Tibial artery (tissue), 4 donors: ENCODE measurements around the gene KLHDC7B.

Source experiments
- DNase-seq, 2 donors: peaks; one replicate each; pipeline ENCODE4 v3.0.0-alpha.2; 2019
- H3K27ac ChIP-seq, 2 donors: fragments of 200-600 bp; sonication (generic) in 1 of 2; 1 replicate in 1 of 2; 2 replicates in 1 of 2; pipeline ENCODE4 v1.5.1; 2018 to 2019; ENCODE audit warnings: mild to moderate bottlenecking in 1 of 2
- H3K27me3 ChIP-seq, 2 donors: fragments of 200-600 bp; sonication (generic) in 1 of 2; one replicate each; pipeline versions ENCODE4 v1.5.1 to v1.6.0; 2016 to 2019
- H3K36me3 ChIP-seq, 3 donors: fragments of 200-600 bp; sonication (generic) in 2 of 3; one replicate each; pipeline ENCODE4 v1.5.1; 2016 to 2019; ENCODE audit warnings: mild to moderate bottlenecking in 2 of 3
- H3K4me1 ChIP-seq, 4 donors: fragments of 200-600 bp; sonication (generic) in 2 of 4; 1 replicate in 3 of 4; 2 replicates in 1 of 4; pipeline ENCODE4 v1.5.1; 2016 to 2019
- H3K4me3 ChIP-seq, 2 donors: fragments of 200-600 bp; sonication (generic) in 1 of 2; 1 replicate in 1 of 2; 2 replicates in 1 of 2; pipeline ENCODE4 v1.5.1; 2018 to 2019; ENCODE audit warnings: mild to moderate bottlenecking in 2 of 2
- H3K9me3 ChIP-seq, 3 donors: fragments of 200-600 bp; sonication (generic) in 1 of 3; one replicate each; pipeline ENCODE4 v1.5.1; 2016 to 2019
- CTCF ChIP-seq, 2 experiments: fragments of 200-600 bp in 1 of 2; fragments of 450-650 bp in 1 of 2; IDR thresholded peaks; one replicate each; pipeline ENCODE4 v1.5.1; 2017 to 2019; ENCODE audit warnings: antibody characterized with exemption in 2 of 2, mild to moderate bottlenecking in 1 of 2, moderate library complexity in 1 of 2
- intact Hi-C: fragments of 100-400 bp; cut with DNase I; formaldehyde crosslinking; loops from one replicate; pipeline ENCODE4 v1.15.0; 2023; ENCODE audit warnings: low total_unique reads

KLHDC7B gene

GRCh38 chr22:50544078-50544745 is 1.5 kb upstream of the KLHDC7B start:
- intact Hi-C loops, result no loop called here
- peak; percentile 27 to 28 for TF ChIP-seq CTCF (IDR thresholded peaks at IDR 0.05)
- Histone ChIP-seq H3K27ac (no peak overlapping the region), H3K4me1 (peaks cover 0 to 34% (median 20%) of the 10 kb centered on the region in 4 donors), H3K9me3 (no peaks in the 10 kb centered on the region), H3K4me3 (peak overlapping the region; percentile 16 to 29), H3K36me3 (no peaks in the 10 kb centered on the region), H3K27me3 (peaks cover 0 to 58% of the 10 kb centered on the region in 2 donors)
- DNase-seq, result peak in 1 of 2 donors; percentile 81

GRCh38 chr22:50544746-50545253 is 899 bp upstream of the KLHDC7B start:
- intact Hi-C loops, result no loop called here
- peaks cover 0 to 33% (median 19%) of the 10 kb centered on the region in 4 donors for H3K4me1 ChIP-seq
- H3K4me3 ChIP-seq, result no peak overlapping the region

GRCh38 chr22:50546326-50547262 is 895 bp downstream of the KLHDC7B start:
- H3K9me3 ChIP-seq, result no peaks in the 10 kb centered on the region
- DNase-seq, result no peak
- H3K36me3 ChIP-seq, result no peaks in the 10 kb centered on the region
- H3K27ac ChIP-seq, result no peak overlapping the region
- no peak overlapping the region for H3K4me3 ChIP-seq
- peaks cover 0 to 82% of the 10 kb centered on the region in 2 donors for H3K27me3 ChIP-seq
- TF ChIP-seq CTCF (IDR thresholded peaks at IDR 0.05), result no peak
- peaks cover 0 to 33% (median 19%) of the 10 kb centered on the region in 4 donors for H3K4me1 ChIP-seq
- intact Hi-C loops, result no loop called here

More at GRCh38 chr22:50544746-50545253, 899 bp upstream of the KLHDC7B start:
- Histone ChIP-seq H3K27me3 (peaks cover 0 to 64% of the 10 kb centered on the region in 2 donors), H3K27ac (no peak overlapping the region), H3K9me3 (no peaks in the 10 kb centered on the region), H3K36me3 (no peaks in the 10 kb centered on the region)
- DNase-seq, result no peak
- TF ChIP-seq CTCF (IDR thresholded peaks at IDR 0.05), result no peak

- Histone ChIP-seq H3K27me3 (peaks cover 0 to 87% of the 10 kb centered on the region in 2 donors), H3K4me3 (no peak overlapping the region), H3K27ac (no peak overlapping the region), H3K9me3 (no peaks in the 10 kb centered on the region), H3K36me3 (no peaks in the 10 kb centered on the region), H3K4me1 (peaks cover 0 to 33% (median 19%) of the 10 kb centered on the region in 4 donors)
- intact Hi-C loops, result no loop called here
- no peak for DNase-seq
- TF ChIP-seq CTCF (IDR thresholded peaks at IDR 0.05), result no peak
Measured at GRCh38 chr22:50547263-50547985, 1.7 kb downstream of the KLHDC7B start.
